ENCODE data around the gene RASSF5. TPM values are rescaled to one million over a fixed set of nuclear protein-coding genes. Genes with fewer than 3 reads are reported as not detected.

The RASSF5 gene
- total and polyA plus RNA-seq, 9 of the 15 experiments (the other 6 are each of a cell fraction or from before 2014, with no cell fraction given), result 6.1 to 41.0 (median 25.2) TPM

- TF ChIP-seq, protein P1, sequence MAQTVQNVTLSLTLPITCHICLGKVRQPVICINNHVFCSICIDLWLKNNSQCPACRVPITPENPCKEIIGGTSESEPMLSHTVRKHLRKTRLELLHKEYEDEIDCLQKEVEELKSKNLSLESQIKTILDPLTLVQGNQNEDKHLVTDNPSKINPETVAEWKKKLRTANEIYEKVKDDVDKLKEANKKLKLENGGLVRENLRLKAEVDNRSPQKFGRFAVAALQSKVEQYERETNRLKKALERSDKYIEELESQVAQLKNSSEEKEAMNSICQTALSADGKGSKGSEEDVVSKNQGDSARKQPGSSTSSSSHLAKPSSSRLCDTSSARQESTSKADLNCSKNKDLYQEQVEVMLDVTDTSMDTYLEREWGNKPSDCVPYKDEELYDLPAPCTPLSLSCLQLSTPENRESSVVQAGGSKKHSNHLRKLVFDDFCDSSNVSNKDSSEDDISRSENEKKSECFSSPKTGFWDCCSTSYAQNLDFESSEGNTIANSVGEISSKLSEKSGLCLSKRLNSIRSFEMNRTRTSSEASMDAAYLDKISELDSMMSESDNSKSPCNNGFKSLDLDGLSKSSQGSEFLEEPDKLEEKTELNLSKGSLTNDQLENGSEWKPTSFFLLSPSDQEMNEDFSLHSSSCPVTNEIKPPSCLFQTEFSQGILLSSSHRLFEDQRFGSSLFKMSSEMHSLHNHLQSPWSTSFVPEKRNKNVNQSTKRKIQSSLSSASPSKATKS (CRISPR knock-in tag; IDR thresholded peaks at IDR 0.05), result no peak
- TF ChIP-seq TCF3 (CRISPR knock-in tag; IDR thresholded peaks at IDR 0.05), result no peak
- no peak for TF ChIP-seq TOE1 (IDR thresholded peaks at IDR 0.05; ENCODE audit: borderline replicate concordance)
- no peak for TF ChIP-seq TOE1 (CRISPR knock-in tag; IDR thresholded peaks at IDR 0.05; ENCODE audit: borderline replicate concordance, low read depth)
- no peak for TF ChIP-seq CGGBP1 (CRISPR knock-in tag; IDR thresholded peaks at IDR 0.05)
- TF ChIP-seq SMAD4 (CRISPR knock-in tag; conservative IDR thresholded peaks at IDR 0.05), result no peak
- TF ChIP-seq, protein P2, sequence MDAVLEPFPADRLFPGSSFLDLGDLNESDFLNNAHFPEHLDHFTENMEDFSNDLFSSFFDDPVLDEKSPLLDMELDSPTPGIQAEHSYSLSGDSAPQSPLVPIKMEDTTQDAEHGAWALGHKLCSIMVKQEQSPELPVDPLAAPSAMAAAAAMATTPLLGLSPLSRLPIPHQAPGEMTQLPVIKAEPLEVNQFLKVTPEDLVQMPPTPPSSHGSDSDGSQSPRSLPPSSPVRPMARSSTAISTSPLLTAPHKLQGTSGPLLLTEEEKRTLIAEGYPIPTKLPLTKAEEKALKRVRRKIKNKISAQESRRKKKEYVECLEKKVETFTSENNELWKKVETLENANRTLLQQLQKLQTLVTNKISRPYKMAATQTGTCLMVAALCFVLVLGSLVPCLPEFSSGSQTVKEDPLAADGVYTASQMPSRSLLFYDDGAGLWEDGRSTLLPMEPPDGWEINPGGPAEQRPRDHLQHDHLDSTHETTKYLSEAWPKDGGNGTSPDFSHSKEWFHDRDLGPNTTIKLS (IDR thresholded peaks at IDR 0.05; ENCODE audit: borderline replicate concordance, low read depth), result no peak
- TF ChIP-seq ZNF445 (CRISPR knock-in tag; IDR thresholded peaks at IDR 0.05; ENCODE audit: low read depth), result no peak
- TF ChIP-seq ZNF253 (CRISPR knock-in tag; conservative IDR thresholded peaks at IDR 0.05), result no peak
- TF ChIP-seq NFIX (CRISPR knock-in tag; IDR thresholded peaks at IDR 0.05; ENCODE audit: low read depth), result no peak
- TF ChIP-seq ZBTB11 (CRISPR knock-in tag; IDR thresholded peaks at IDR 0.05), result no peak
- TF ChIP-seq ZNF780A (CRISPR knock-in tag; IDR thresholded peaks at IDR 0.05), result no peak
- TF ChIP-seq, protein P3, sequence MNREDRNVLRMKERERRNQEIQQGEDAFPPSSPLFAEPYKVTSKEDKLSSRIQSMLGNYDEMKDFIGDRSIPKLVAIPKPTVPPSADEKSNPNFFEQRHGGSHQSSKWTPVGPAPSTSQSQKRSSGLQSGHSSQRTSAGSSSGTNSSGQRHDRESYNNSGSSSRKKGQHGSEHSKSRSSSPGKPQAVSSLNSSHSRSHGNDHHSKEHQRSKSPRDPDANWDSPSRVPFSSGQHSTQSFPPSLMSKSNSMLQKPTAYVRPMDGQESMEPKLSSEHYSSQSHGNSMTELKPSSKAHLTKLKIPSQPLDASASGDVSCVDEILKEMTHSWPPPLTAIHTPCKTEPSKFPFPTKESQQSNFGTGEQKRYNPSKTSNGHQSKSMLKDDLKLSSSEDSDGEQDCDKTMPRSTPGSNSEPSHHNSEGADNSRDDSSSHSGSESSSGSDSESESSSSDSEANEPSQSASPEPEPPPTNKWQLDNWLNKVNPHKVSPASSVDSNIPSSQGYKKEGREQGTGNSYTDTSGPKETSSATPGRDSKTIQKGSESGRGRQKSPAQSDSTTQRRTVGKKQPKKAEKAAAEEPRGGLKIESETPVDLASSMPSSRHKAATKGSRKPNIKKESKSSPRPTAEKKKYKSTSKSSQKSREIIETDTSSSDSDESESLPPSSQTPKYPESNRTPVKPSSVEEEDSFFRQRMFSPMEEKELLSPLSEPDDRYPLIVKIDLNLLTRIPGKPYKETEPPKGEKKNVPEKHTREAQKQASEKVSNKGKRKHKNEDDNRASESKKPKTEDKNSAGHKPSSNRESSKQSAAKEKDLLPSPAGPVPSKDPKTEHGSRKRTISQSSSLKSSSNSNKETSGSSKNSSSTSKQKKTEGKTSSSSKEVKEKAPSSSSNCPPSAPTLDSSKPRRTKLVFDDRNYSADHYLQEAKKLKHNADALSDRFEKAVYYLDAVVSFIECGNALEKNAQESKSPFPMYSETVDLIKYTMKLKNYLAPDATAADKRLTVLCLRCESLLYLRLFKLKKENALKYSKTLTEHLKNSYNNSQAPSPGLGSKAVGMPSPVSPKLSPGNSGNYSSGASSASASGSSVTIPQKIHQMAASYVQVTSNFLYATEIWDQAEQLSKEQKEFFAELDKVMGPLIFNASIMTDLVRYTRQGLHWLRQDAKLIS (CRISPR knock-in tag; IDR thresholded peaks at IDR 0.05), result 0 out of 2 replicates have a peak, but pooled peaks have one; percentile 53
Measured at GRCh38 chr1:206507284-206508129, at the start of gene RASSF5 (continued).

All from K562 (cell line).